Body of pancreas (tissue), 4 donors: ENCODE measurements around the gene ALKBH7.

Experiments
- CTCF ChIP-seq, 7 experiments: fragments of 450-650 bp in 4 of 7; fragments of 200-600 bp in 3 of 7; sonication (generic) in 3 of 7; IDR thresholded peaks; one replicate each; pipeline ENCODE4 v1.5.1; 2016 to 2019; ENCODE audit warnings: antibody characterized with exemption in 7 of 7
- POLR2A ChIP-seq, 3 donors: fragments of 450-650 bp; IDR thresholded peaks; one replicate each; pipeline ENCODE4 v1.6.1; 2016; ENCODE audit warnings: antibody characterized with exemption in 3 of 3, mild to moderate bottlenecking in 2 of 3

DNA sequence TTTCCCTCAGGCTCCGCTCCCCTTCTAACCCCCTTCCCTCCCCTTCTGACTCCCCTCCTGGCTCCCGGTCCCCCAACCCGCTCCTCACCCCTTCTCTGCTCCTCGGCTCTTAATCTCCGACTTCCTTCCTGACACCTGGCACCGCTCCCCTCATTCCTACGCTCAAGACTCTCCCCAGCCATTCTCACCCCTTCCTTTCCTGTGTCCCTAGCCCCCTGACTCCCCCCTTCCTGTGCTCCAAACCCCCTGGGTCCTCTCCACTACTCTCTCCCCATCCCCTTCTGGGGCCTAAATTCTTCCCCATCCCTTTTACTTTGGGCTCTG, 10.6 kb upstream of the ALKBH7 start:
- TF ChIP-seq CTCF (IDR thresholded peaks at IDR 0.05) (no peak), POLR2A (IDR thresholded peaks at IDR 0.05) (no peak)
